NCI-H774 (cell line): ENCODE results near the gene GRIK4.
"Not testable (repeated sequence)": the region's sequence is repeated elsewhere in the genome, so short reads cannot be mapped to it uniquely, and the experiment has no call there.

ENCODE experiments used
- DNase-seq: peaks from one replicate; lab custom pipeline; 2025; lab: John Stamatoyannopoulos, UW

The GRIK4 gene

DNA sequence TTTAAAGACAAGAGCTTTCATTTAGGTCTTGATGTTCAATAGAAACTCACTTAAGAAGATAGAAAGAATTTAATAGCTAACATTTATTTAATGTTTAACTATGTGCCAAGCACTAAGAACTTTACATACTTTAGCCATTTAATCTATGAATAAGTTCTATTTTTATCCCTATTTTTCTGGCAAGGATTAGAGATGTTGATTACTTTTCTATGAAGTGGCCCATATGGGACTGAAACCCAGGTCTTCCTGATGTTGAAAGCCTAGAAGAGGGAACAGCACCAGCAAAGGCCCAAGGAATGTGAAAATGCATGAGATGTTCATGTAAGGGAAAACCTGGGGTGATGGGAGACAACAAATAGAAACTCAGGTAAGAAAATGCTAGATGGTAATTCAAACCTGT, 497.0 kb downstream of the GRIK4 start:
- DNase-seq = no peak

GRCh38 chr11:121012091-121012490, 500.5 kb downstream of the GRIK4 start:
- no peak for DNase-seq

DNA sequence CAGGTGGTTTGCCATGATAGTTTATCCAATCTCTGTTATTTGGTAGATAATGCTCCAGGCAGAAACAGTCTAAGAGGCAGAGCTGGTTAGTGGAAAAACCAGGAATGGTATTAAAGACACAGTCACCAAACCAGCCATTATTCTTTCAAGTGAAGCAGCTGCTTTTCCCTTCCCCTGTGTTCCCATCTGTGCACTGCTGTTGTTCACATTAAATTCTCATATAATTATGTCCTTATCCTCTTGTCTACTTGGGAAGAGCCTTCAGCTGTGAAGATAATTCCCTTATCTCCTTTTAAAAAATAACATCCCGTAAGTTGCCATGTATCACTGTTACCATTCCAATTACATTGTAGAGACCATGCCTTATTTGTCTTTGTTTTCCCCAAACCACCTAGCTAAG, 507.2 kb downstream of the GRIK4 start:
- DNase-seq = no peak

DNA sequence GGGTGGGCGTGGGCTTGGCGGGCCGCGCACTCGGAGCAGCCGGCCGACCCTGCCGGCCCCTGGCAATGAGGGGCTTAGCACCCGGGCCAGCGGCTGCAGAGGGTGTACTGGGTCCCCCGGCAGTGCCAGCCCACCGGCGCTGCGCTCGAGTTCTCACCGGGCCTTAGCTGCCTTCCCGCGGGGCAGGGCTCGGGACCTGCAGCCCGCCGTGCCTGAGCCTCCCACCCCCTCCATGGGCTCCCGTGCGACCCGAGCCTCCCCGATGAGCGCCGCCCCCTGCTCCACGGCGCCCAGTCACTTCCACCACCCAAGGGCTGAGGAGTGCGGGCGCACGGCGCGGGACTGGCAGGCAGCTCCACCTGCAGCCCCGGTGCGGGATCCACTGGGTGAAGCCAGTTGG, 510.2 kb downstream of the GRIK4 start:
- DNase-seq = not testable (repeated sequence)

DNA sequence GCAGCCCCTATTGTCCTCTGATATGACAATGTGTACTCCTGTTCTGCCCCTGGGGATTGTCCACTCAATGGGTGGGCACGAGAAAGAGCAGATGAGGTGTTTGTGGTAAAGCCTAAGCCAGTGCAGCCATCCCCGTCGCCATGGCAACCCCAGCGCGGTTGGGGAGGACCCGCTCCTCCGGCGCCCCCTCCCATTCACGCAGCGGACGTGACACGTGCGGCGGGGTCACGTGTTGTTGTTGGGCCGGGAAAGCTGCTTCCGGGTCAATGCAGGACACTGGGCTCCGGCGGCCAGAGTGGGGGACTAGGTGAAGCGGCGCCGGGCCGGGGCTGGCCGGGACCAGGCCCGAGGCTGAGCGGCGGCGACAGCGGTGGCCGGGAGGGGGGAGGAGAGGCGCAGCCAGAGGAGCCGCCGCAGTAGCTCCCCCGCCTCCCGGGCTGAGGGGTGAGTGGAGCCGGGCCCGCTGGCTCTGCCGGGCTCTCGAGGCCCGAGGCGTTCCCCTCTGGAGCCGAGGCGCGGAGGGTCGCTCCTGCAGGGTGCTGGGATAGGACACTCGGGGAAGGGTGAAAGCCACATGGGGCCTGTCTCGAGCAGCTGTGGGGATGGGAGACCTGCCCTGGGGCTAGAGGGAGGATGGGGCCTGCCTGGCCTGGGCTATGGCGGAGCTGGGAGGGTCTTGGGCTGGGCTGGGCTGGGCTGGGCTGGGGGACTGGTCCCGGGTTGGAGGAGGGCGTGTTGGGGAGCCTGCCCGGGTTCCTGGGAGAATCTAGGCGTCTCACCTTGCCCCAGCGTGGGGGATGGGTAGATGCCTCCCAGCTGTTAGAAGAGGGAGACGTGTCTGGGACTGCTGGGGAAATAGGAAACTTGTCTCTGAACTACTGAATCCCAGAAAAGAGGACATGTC, 512.6 kb downstream of the GRIK4 start, which contains the start of gene TBCEL:
Gene TBCEL, plus strand, starts transcription at position 255 of the 904 bp plus-strand sequence. CDS start 21,589 bp downstream, outside the sequence.
- DNase-seq = peak; percentile 91

GRCh38 chr11:121024989-121025388, 513.4 kb downstream of the GRIK4 start:
- no peak for DNase-seq

DNA sequence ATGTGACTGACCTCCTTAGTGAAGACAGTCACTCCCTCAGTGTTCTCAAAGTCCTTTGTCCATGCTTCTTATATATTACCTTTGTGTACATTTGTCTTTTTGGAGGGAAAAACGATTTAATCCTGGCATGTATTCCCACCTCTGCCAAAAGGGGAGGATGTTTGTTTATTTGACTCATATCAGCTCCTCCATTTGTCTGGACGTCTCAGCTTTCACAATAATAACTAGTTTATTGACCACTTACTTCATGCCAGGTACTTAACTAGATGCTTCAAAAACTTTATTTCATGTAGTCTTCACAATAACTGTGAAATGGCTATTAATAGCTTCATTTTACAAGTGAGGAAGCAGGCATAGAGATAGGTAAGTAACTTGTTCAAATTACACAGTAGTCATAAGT, 517.6 kb downstream of the GRIK4 start:
- no peak for DNase-seq

- no peak for DNase-seq
Observed at GRCh38 chr11:121029813-121030445, 518.4 kb downstream of the GRIK4 start.

GRCh38 chr11:121031167-121031566, 519.6 kb downstream of the GRIK4 start:
- no peak for DNase-seq

GRCh38 chr11:121031648-121032047, 520.1 kb downstream of the GRIK4 start:
- not testable (repeated sequence) for DNase-seq

- no peak for DNase-seq
Observed at GRCh38 chr11:121032546-121032945, 521.0 kb downstream of the GRIK4 start.

DNA sequence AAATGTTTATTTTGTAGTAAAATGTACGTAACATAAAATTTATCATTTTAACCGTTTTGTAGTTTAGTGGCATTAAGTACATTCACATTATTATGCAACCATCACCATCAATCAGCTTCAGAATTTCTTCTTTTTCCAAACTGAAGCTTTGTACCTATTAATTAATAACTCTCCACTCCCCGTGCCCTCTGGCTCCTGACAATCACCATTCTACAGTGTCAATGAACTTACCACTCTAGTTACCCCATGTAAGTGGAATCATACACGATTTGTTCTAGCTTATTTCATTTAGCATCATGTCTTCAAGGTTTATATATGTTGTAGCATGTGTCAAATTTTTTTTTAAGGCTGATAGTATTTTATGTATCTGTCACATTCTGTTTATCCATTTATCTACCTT, 522.1 kb downstream of the GRIK4 start:
- DNase-seq = no peak

- DNase-seq = no peak
Observed at GRCh38 chr11:121035169-121035755, 523.7 kb downstream of the GRIK4 start.

DNA sequence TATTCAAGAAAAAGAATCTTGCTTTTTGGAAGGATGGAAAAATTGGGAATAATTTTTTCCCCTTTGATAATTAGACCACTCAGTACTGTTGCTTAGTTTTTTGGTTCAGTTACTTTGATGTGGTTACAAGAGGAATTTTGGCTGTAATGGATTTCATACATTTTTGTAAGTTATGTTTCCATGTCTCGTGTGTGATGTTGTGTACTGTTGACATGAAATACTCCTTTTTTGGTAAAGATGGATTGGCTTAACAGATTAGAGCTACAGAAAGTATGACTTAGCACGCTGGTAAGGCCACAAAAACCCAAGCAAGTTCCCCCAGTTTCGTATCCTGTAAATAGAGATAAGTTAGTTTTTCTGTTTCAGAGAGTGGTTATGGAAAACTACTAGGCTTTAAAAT, 524.2 kb downstream of the GRIK4 start:
- DNase-seq = no peak

- DNase-seq = no peak
Observed at GRCh38 chr11:121037016-121037415, 525.5 kb downstream of the GRIK4 start.
